Effector memory CD8-positive, alpha-beta T cell (primary cell): ENCODE data around the gene CTF1.

Experiments used
- ATAC-seq: fragments of 150-1000 bp; cut with Tn5 transposase; replicated peaks from 2 replicates; pipeline ENCODE4 v1.10.0; 2021; ENCODE audit warnings: mild to moderate bottlenecking, moderate library complexity
- DNase-seq, 3 experiments: peaks; one replicate each; pipeline ENCODE4 v3.0.0; 2021
- H3K27ac Mint-ChIP-seq, 2 donors: one replicate each; pipeline ENCODE4 v1.8.0; 2022; ENCODE audit warnings: mild to moderate bottlenecking in 2 of 2, mixed read lengths in 2 of 2, moderate library complexity in 2 of 2
- H3K27me3 Mint-ChIP-seq, 2 donors: one replicate each; pipeline ENCODE4 v1.8.0; 2022; ENCODE audit warnings: mixed read lengths in 2 of 2
- H3K36me3 Mint-ChIP-seq: one replicate; pipeline ENCODE4 v1.8.0; 2022; ENCODE audit warnings: mild to moderate bottlenecking, moderate library complexity, mixed read lengths; ENCODE audit not compliant: insufficient read depth
- H3K4me1 Mint-ChIP-seq, 2 donors: one replicate each; pipeline ENCODE4 v1.8.0; 2022; ENCODE audit warnings: low read depth in 2 of 2, mixed read lengths in 2 of 2
- H3K4me3 Mint-ChIP-seq, 2 donors: one replicate each; pipeline ENCODE4 v1.8.0; 2022; ENCODE audit warnings: mild to moderate bottlenecking in 2 of 2, mixed read lengths in 2 of 2, moderate library complexity in 2 of 2
- H3K9me3 Mint-ChIP-seq, 2 donors: one replicate each; pipeline ENCODE4 v1.8.0; 2022; ENCODE audit warnings: mixed read lengths in 2 of 2

Gene CTF1

GRCh38 chr16:30893744-30894539 lies 2.5 kb upstream of the CTF1 start, which contains the start of gene BCL7C:
Gene BCL7C (minus strand): TSS chr16:30894077. CDS start chr16:30893944, 133 bp downstream.
- peak within 1 kb of the TSS; percentile 28 to 90 for H3K27ac Mint-ChIP-seq
- no peaks in the 10 kb centered on the region for H3K27me3 Mint-ChIP-seq
- peaks cover 26 to 32% of the 10 kb centered on the region in 2 donors for H3K4me1 Mint-ChIP-seq
- H3K36me3 Mint-ChIP-seq: peaks cover 36% of the 10 kb centered on the region
- DNase-seq (peak; percentile 68 to 72 (median 69)), ATAC-seq (peak; percentile 81)
- H3K4me3 Mint-ChIP-seq: peak within 1 kb of the TSS; percentile 83 to 88
- no peaks in the 10 kb centered on the region for H3K9me3 Mint-ChIP-seq

GRCh38 chr16:30894540-30895368 lies 1.7 kb upstream of the CTF1 start:
- H3K4me1 Mint-ChIP-seq: peaks cover 24 to 30% of the 10 kb centered on the region in 2 donors
- DNase-seq: no peak
- no peaks in the 10 kb centered on the region for H3K27me3 Mint-ChIP-seq
- no peak for ATAC-seq
- no peaks in the 10 kb centered on the region for H3K9me3 Mint-ChIP-seq
- H3K36me3 Mint-ChIP-seq: peaks cover 29% of the 10 kb centered on the region
- peak overlapping the region; percentile 67 to 83 for H3K4me3 Mint-ChIP-seq
- peak overlapping the region in 1 of 2 donors; percentile 29 for H3K27ac Mint-ChIP-seq

GRCh38 chr16:30895627-30896260 lies 670 bp upstream of the CTF1 start:
- Mint-ChIP-seq H3K27me3 (no peaks in the 10 kb centered on the region), H3K36me3 (peaks cover 20% of the 10 kb centered on the region), H3K9me3 (no peaks in the 10 kb centered on the region), H3K4me1 (peaks cover 21 to 29% of the 10 kb centered on the region in 2 donors), H3K27ac (peak overlapping the region; percentile 0 to 49), H3K4me3 (peak overlapping the region in 1 of 2 donors; percentile 2)
- ATAC-seq (no peak), DNase-seq (no peak)

GRCh38 chr16:30896889-30897733 lies 697 bp downstream of the CTF1 start:
- peak overlapping the region; percentile 47 to 50 for H3K4me3 Mint-ChIP-seq
- peak; percentile 57 to 63 (median 59) for DNase-seq
- peaks cover 29 to 33% of the 10 kb centered on the region in 2 donors for H3K4me1 Mint-ChIP-seq

GRCh38 chr16:30899794-30900193 lies 3.4 kb downstream of the CTF1 start:
- DNase-seq (no peak), ATAC-seq (no peak)
- Mint-ChIP-seq H3K4me1 (peaks cover 33 to 36% of the 10 kb centered on the region in 2 donors), H3K27ac (no peak overlapping the region), H3K4me3 (no peak overlapping the region), H3K36me3 (peaks cover 10% of the 10 kb centered on the region), H3K27me3 (no peaks in the 10 kb centered on the region), H3K9me3 (peaks cover 3 to 7% of the 10 kb centered on the region in 2 donors)

More at GRCh38 chr16:30896889-30897733, 697 bp downstream of the CTF1 start:
- Mint-ChIP-seq H3K36me3 (peaks cover 6% of the 10 kb centered on the region), H3K27ac (peak overlapping the region; percentile 46 to 84), H3K9me3 (no peaks in the 10 kb centered on the region), H3K27me3 (no peaks in the 10 kb centered on the region)
- peak; percentile 52 for ATAC-seq

- Mint-ChIP-seq H3K36me3 (peaks cover 10% of the 10 kb centered on the region), H3K27ac (peak overlapping the region in 1 of 2 donors; percentile 51), H3K4me1 (peaks cover 31% of the 10 kb centered on the region in 2 donors), H3K9me3 (peaks cover 3 to 7% of the 10 kb centered on the region in 2 donors), H3K4me3 (peak overlapping the region in 1 of 2 donors; percentile 75), H3K27me3 (no peaks in the 10 kb centered on the region)
- DNase-seq (no peak), ATAC-seq (no peak)
Observed at GRCh38 chr16:30900588-30900987, 4.2 kb downstream of the CTF1 start.

GRCh38 chr16:30901201-30902028 lies 5.0 kb downstream of the CTF1 start:
- no peak for DNase-seq
- Mint-ChIP-seq H3K9me3 (peaks cover 3 to 7% of the 10 kb centered on the region in 2 donors), H3K27me3 (no peaks in the 10 kb centered on the region), H3K4me1 (peaks cover 24 to 28% of the 10 kb centered on the region in 2 donors), H3K27ac (peak overlapping the region; percentile 51 to 54), H3K36me3 (peaks cover 10% of the 10 kb centered on the region), H3K4me3 (peak overlapping the region; percentile 61 to 75)
- no peak for ATAC-seq

- DNase-seq (peak; percentile 39 to 56 (median 55)), ATAC-seq (peak; percentile 92)
- H3K4me1 Mint-ChIP-seq: peaks cover 20 to 22% of the 10 kb centered on the region in 2 donors
- H3K27me3 Mint-ChIP-seq: no peaks in the 10 kb centered on the region
- H3K4me3 Mint-ChIP-seq: peak overlapping the region; percentile 93 to 94
- peak overlapping the region; percentile 90 to 94 for H3K27ac Mint-ChIP-seq
- peaks cover 5% of the 10 kb centered on the region for H3K36me3 Mint-ChIP-seq
- H3K9me3 Mint-ChIP-seq: peaks cover 3 to 7% of the 10 kb centered on the region in 2 donors
Observed at GRCh38 chr16:30902029-30902972, 5.9 kb downstream of the CTF1 start.

GRCh38 chr16:30903002-30903401 lies 6.6 kb downstream of the CTF1 start:
- no peaks in the 10 kb centered on the region for H3K27me3 Mint-ChIP-seq
- ATAC-seq (no peak), DNase-seq (no peak)
- peaks cover 5% of the 10 kb centered on the region for H3K36me3 Mint-ChIP-seq
- H3K27ac Mint-ChIP-seq: peak overlapping the region; percentile 90 to 94
- H3K4me3 Mint-ChIP-seq: peak overlapping the region; percentile 93 to 94
- H3K9me3 Mint-ChIP-seq: peaks cover 3 to 7% of the 10 kb centered on the region in 2 donors
- H3K4me1 Mint-ChIP-seq: peaks cover 27 to 28% of the 10 kb centered on the region in 2 donors

- Mint-ChIP-seq H3K4me3 (peak overlapping the region; percentile 93 to 94), H3K4me1 (peaks cover 27 to 29% of the 10 kb centered on the region in 2 donors), H3K9me3 (peaks cover 3 to 7% of the 10 kb centered on the region in 2 donors), H3K27me3 (no peaks in the 10 kb centered on the region), H3K36me3 (peaks cover 5% of the 10 kb centered on the region), H3K27ac (peak overlapping the region in 1 of 2 donors; percentile 94)
- DNase-seq (no peak), ATAC-seq (no peak)
Observed at GRCh38 chr16:30903596-30903995, 7.2 kb downstream of the CTF1 start.
